Transverse colon (tissue), 4 donors: ENCODE data around the gene SHF. TPM values are rescaled to one million over a fixed set of nuclear protein-coding genes. Genes with fewer than 3 reads are reported as not detected.

Source experiments
- DNase-seq: peaks from one replicate; pipeline ENCODE4 v3.0.0-alpha.2; 2019
- H3K27ac ChIP-seq, 4 donors: fragments of 200-600 bp; sonication (generic); 2 replicates each; pipeline ENCODE4 v1.5.1; 2016 to 2018; ENCODE audit warnings: inconsistent platforms in 4 of 4
- H3K27me3 ChIP-seq: fragments of 200-600 bp; sonication (generic); 2 replicates; pipeline ENCODE4 v1.5.1; 2017; ENCODE audit warnings: inconsistent platforms
- H3K36me3 ChIP-seq, 4 donors: fragments of 200-600 bp; sonication (generic); 2 replicates each; pipeline ENCODE4 v1.5.1; 2017 to 2019; ENCODE audit warnings: inconsistent platforms in 4 of 4
- H3K4me1 ChIP-seq, 4 donors: fragments of 200-600 bp; sonication (generic); 2 replicates each; pipeline ENCODE4 v1.5.1; 2017 to 2020; ENCODE audit warnings: inconsistent platforms in 4 of 4
- H3K4me3 ChIP-seq, 4 donors: fragments of 200-600 bp; sonication (generic); 1 replicate in 1 of 4; 2 replicates in 3 of 4; pipeline versions ENCODE4 v1.5.1 to v1.6.1; 2017 to 2019; ENCODE audit warnings: inconsistent platforms in 4 of 4
- H3K9me3 ChIP-seq, 2 donors: fragments of 200-600 bp; sonication (generic); 2 replicates each; pipeline ENCODE4 v1.5.1; 2017 to 2019; ENCODE audit warnings: inconsistent platforms in 2 of 2
- EP300 ChIP-seq: sonication (generic); formaldehyde crosslinking; IDR thresholded peaks from one replicate; pipeline ENCODE4 v1.6.1; 2017; ENCODE audit warnings: antibody characterized with exemption, low read depth
- POLR2A ChIP-seq: fragments of 450-650 bp; IDR thresholded peaks from one replicate; pipeline ENCODE4 v1.6.1; 2016; ENCODE audit warnings: antibody characterized with exemption, mild to moderate bottlenecking, moderate library complexity
- POLR2AphosphoS5 ChIP-seq, 3 donors: sonication (generic); formaldehyde crosslinking; IDR thresholded peaks; one replicate each; pipeline ENCODE4 v1.6.1; 2016; ENCODE audit warnings: antibody characterized with exemption in 3 of 3
- WGBS, 2 donors: methylation state at CpG; one replicate each; pipeline ENCODE4 v1.1.5; 2018; ENCODE audit warnings: low coverage in 1 of 2; 5-methylcytosine and 5-hydroxymethylcytosine counted together
- in situ Hi-C, 4 donors: fragments of 200-750 bp; cut with MboI; loops; one replicate each; pipeline versions ENCODE4 v1.15.0 to v1.15.1; 2017; ENCODE audit warnings: low sequenced_read_pairs in 3 of 4, low pct_ligation_motif_present in 1 of 4, low pct_unique_long_range_greater_than_20kb in 1 of 4
- intact Hi-C: fragments of 100-400 bp; cut with DNase I; formaldehyde crosslinking; loops from one replicate; pipeline ENCODE4 v1.15.1; 2023; ENCODE audit warnings: low total_unique reads
- total RNA-seq, 4 donors: library from RNA; depleted of rRNA; stranded (reverse); fragments of >200 nt; gene quantifications; one replicate each; pipeline ENCODE4 v1.1.0, GENCODE V29; 2016
- TF ChIP-seq, protein P1 (sequence below), 5 experiments: fragments of 200-600 bp in 3 of 5; fragments of 450-650 bp in 2 of 5; sonication (generic) in 3 of 5; IDR thresholded peaks; 1 replicate in 2 of 5; 2 replicates in 3 of 5; pipeline ENCODE4 v1.5.1; 2016 to 2017; ENCODE audit warnings: antibody characterized with exemption in 5 of 5, inconsistent platforms in 3 of 5, mild to moderate bottlenecking in 2 of 5, moderate library complexity in 1 of 5

Gene SHF
- total RNA-seq, 4 donors from 2014 or later, result 3.7 to 9.8 (median 7.4) TPM; not detected in 1

GRCh38 chr15:45130291-45131000 lies 57.3 kb downstream of the SHF start:
- H3K27me3 ChIP-seq, result peaks cover 80% of the 10 kb centered on the region

GRCh38 chr15:45129651-45130129 lies 58.1 kb downstream of the SHF start, which contains the start of the genes DUOX1 and DUOXA1:
Gene DUOX1, plus strand, starts transcription at chr15:45129994. Its CDS starts 1,973 bp downstream, at chr15:45131967.
Gene DUOXA1, minus strand, starts transcription at chr15:45129879. Its CDS starts 6,865 bp downstream, at chr15:45123014.
- in situ Hi-C loops (no loop called here), intact Hi-C loops (no loop called here)
- no peaks in the 10 kb centered on the region for H3K9me3 ChIP-seq
- peak within 1 kb of the TSS in 1 of 4 donors; percentile 38 for H3K4me3 ChIP-seq
- H3K4me1 ChIP-seq, result peaks cover 3 to 14% (median 12%) of the 10 kb centered on the region in 4 donors
- peak; percentile 63 for DNase-seq
- no peaks in the 10 kb centered on the region for H3K36me3 ChIP-seq
- no peak within 1 kb of the TSS for H3K27ac ChIP-seq
- peaks cover 80% of the 10 kb centered on the region for H3K27me3 ChIP-seq
- no peak for TF ChIP-seq POLR2AphosphoS5 (IDR thresholded peaks at IDR 0.05)
- TF ChIP-seq, protein P1, sequence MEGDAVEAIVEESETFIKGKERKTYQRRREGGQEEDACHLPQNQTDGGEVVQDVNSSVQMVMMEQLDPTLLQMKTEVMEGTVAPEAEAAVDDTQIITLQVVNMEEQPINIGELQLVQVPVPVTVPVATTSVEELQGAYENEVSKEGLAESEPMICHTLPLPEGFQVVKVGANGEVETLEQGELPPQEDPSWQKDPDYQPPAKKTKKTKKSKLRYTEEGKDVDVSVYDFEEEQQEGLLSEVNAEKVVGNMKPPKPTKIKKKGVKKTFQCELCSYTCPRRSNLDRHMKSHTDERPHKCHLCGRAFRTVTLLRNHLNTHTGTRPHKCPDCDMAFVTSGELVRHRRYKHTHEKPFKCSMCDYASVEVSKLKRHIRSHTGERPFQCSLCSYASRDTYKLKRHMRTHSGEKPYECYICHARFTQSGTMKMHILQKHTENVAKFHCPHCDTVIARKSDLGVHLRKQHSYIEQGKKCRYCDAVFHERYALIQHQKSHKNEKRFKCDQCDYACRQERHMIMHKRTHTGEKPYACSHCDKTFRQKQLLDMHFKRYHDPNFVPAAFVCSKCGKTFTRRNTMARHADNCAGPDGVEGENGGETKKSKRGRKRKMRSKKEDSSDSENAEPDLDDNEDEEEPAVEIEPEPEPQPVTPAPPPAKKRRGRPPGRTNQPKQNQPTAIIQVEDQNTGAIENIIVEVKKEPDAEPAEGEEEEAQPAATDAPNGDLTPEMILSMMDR (IDR thresholded peaks at IDR 0.05), result no peak
- TF ChIP-seq POLR2A, result no peak
- TF ChIP-seq EP300, result no peak
- WGBS, 2 donors, result 9% methylated on average over 33 of the region's 46 CpGs; no CpG with 5 or more reads in 1 of the 2 donors

More at GRCh38 chr15:45130291-45131000, 57.3 kb downstream of the SHF start:
- in situ Hi-C loops (no loop called here), intact Hi-C loops (no loop called here)
- Histone ChIP-seq H3K4me1 (peaks cover 3 to 22% (median 20%) of the 10 kb centered on the region in 4 donors), H3K4me3 (peak overlapping the region in 1 of 4 donors; percentile 38), H3K27ac (no peak overlapping the region), H3K9me3 (no peaks in the 10 kb centered on the region), H3K36me3 (no peaks in the 10 kb centered on the region)
- TF ChIP-seq, protein P1 (IDR thresholded peaks at IDR 0.05), result no peak
- TF ChIP-seq EP300 (no peak), POLR2A (no peak), POLR2AphosphoS5 (IDR thresholded peaks at IDR 0.05) (no peak)
- 89% methylated on average over 7 of the region's 7 CpGs; no CpG with 5 or more reads in 1 of the 2 donors for WGBS, 2 donors
- DNase-seq, result no peak

- Histone ChIP-seq H3K9me3 (no peaks in the 10 kb centered on the region), H3K27ac (no peak overlapping the region), H3K4me3 (peak overlapping the region in 1 of 4 donors; percentile 38), H3K4me1 (peaks cover 3 to 13% (median 12%) of the 10 kb centered on the region in 4 donors), H3K36me3 (no peaks in the 10 kb centered on the region), H3K27me3 (peaks cover 80% of the 10 kb centered on the region)
- intact Hi-C loops, result no loop called here
- TF ChIP-seq EP300 (no peak), POLR2AphosphoS5 (IDR thresholded peaks at IDR 0.05) (no peak), POLR2A (no peak)
- TF ChIP-seq, protein P1 (IDR thresholded peaks at IDR 0.05), result no peak
- WGBS, 2 donors, result 16% methylated on average over 31 of the region's 47 CpGs; no CpG with 5 or more reads in 1 of the 2 donors
- DNase-seq, result no peak
- in situ Hi-C loops, result no loop called here
These were observed 58.7 kb downstream of the SHF start for GRCh38 chr15:45128971-45129639.

GRCh38 chr15:45126535-45127158 lies 61.1 kb downstream of the SHF start:
- Histone ChIP-seq H3K4me1 (peaks cover 3 to 13% (median 12%) of the 10 kb centered on the region in 4 donors), H3K9me3 (no peaks in the 10 kb centered on the region), H3K27ac (no peak overlapping the region), H3K4me3 (no peak overlapping the region), H3K27me3 (peaks cover 86% of the 10 kb centered on the region), H3K36me3 (no peaks in the 10 kb centered on the region)
- DNase-seq, result no peak
- in situ Hi-C loops (no loop called here), intact Hi-C loops (no loop called here)
- WGBS, 2 donors, result 52 to 62% methylated on average over 2 of the region's 2 CpGs
- TF ChIP-seq POLR2AphosphoS5 (IDR thresholded peaks at IDR 0.05), result no peak
- TF ChIP-seq, protein P1 (IDR thresholded peaks at IDR 0.05), result peak; percentile 36 to 59 (median 56)
